Measurements from ENCODE around the gene SENP8.

The SENP8 gene

DNA sequence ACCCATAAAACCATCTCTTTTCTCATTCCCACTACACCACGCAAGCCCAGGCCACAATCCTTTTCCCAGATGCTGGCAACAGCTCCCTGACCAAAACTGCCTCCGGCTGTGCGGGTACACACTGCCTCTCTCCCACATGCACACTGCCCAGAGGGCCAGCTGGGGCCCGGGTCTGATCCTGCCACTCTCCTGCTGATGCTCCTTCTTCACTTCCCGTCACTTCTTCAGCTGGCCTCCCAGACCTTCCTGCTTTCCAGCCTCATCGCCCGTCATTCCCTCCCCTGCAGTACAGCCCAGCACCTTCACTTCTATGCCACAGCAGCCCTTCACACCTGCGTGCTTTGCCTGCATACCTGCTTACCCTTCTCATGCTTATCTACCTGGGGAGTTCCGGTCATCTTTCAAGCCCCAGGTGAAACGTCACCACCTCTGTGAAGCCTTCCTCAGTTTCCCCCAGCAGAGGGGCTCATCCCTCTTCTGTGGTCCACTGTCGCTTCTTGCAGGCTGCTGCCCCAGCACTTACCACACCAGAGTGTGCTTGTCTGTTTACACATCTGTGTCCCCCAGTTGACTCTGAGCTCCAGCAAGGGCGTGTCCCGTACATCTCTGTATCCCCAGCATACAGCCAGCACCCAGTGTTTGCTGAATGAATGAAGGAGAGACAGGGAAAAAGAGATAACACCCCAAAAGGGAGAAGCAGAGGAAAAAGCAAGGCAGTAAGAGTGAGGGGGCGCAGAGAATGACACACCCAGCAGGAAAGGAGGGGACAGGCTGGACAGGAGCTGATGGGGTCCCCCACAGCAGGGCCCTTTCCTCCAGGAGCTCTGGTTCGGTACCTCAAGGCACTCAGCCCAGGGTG is 57.2 kb downstream of the SENP8 start:
- no peak for DNase-seq (ENCODE audit: low read depth)

DNA sequence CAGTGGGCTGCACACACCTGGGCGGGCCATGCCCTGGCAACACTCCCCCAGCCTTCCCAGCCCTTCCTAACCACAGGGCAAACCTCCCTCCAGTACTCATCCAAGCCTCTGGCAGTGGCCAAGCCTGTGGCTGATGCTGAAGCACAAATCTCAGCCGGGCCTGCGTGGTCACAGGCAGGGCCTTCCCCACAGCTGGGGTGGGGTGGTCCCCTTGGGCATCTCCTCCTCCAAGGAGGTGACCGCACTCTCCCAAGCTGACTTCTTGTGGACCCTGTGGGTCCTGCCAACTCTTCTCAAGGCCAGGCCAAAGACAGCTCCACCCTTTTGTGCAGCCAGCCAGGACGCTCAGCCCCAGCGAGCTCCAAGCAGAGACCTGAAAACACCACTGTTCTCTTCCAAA is 58.0 kb downstream of the SENP8 start:
- DNase-seq (ENCODE audit: low read depth) = no peak

DNA sequence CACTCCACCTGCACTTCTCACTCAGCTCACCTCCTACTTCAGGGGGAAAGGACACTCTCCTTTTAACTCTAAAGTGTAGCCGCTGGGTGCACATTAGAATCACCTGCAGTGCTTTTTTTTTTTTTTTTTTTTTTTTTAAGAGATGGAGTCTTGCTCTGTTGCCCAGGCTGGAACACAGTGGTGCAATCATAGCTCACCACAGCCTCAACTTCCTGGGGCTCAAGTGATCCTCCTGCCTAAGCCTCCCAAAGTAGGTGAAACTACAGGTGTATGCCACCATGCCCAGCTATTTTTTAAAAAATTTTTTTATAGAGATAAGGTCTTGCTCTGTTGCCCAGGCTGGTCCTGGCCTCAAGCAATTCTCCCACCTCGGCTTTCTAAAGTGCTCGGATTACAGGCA is 58.5 kb downstream of the SENP8 start:
- DNase-seq (ENCODE audit: low read depth) = no peak

DNA sequence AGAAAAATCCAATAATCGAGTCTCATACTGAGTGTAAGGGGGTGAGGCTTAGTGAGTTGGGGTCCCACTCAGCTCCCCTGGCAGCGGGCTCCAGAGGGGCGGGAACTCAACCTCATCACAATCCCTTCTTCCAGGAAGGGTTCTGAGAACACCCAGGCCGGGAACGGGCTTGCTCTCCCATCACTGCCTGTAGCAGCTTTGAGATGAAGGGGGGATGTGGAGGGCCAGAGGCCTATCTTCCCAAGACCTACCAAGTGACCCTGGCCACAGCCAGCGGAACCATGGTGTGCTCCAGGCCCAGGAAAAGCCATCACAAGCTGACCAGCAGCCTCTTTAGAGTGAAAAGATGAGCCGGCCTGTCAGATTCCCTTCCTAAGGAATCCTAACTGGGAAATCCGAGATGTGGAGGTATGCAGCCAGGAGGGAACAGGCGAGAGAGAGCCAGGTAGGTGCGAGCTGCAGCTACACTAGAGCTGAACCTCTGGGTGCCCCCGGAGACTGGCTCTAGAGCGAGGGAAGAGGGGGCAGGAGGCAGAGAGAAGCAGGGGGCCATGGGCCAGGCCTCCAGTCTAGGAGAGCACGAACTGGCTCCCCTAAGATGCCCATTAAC is 60.9 kb downstream of the SENP8 start:
- DNase-seq (ENCODE audit: low read depth) = no peak

DNA sequence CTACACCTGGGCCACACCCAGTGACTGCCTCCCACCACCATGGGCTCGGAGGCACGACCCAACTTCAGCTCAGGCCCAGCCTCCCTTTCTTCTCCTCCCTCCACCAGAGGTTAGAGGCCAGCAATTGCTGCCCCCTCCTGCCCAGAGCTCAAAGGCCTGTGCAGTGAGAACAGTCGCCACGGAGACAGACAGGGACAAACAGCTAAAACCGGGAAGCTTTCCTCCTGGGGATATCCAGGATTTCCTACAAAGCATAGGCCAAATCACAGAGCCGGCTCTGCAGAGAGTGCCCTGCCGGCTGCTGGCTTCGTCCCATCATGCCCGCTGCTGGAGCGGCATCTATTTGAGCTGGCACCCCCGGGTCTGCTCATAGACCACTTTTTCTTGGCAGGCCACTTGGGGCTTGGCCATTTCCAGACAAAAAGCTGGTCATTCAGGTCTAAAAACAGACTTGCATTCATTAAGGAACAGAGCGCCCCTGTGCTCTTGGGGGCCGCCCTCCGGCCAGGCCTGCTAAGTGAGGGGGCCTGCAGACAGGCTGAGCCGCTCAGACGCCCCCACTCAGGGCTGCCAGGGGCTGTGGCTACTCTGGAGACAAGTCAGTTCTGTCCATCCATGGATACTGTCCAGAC is 61.9 kb downstream of the SENP8 start:
- DNase-seq (ENCODE audit: low read depth) = no peak

DNA sequence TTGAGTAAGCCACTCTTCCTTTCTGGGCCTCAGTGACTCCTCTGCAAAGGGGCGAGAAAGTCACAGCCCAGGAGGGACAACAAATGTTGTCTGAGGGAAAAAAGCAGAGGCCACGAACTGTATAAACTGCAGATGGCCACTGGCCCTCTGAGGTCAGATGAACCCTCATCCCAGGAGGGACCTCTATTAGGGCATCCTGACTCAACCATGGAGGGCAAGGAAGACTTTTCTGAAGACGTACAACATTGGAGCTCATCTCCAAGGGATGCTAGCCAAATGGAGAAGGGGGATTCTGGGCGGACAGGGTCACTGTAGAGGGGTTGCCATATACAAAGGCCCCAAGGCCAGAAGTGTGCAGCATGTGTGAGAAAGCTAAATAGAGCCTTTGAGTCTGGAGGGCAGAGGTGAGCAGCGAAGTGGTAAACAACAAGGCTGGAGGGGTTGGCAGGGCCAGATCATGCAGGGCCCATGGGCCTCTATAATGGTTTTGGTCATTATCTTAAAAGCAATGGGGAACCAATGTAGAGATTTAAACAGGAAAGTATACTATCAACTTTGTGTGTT is 62.6 kb downstream of the SENP8 start:
- no peak for DNase-seq (ENCODE audit: low read depth)

DNA sequence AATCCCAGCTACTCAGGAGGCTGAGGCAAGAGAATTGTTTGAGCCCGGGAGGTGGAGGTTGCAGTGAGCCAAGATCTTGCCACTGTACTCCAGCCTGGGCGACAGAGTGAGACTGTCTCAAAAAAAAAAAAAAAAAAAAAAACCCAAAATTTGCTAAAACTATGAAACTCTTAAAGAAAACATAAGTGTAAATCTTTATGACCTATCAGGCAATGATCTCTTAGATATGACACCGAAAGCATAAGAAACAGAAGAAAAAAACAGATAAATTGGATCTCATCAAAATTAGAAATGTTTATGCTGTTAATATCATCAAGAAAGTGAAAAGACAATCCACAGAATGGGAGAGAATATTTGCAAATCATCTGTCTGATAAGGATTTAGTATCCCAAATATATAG is 64.0 kb downstream of the SENP8 start:
- no peak for DNase-seq (ENCODE audit: low read depth)

DNA sequence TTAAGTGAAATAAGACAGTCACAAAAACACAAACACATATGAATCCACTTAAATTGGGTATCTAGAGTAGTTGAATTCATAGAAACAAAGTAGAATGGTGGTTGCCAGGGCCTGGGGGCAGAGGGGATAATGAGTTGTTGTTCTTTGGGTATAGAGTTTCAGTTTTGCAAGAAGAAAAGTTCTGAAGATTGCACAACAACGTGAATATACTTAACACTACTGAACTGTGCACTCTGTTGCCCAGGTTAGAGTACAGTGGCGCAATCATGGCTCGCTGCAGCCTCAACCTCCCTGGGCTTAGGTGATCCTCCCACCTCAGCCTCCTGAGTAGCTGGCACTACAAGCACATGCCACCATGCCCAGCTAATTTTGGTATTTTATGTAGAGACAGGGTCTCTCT is 64.5 kb downstream of the SENP8 start:
- no peak for DNase-seq (ENCODE audit: low read depth)

DNA sequence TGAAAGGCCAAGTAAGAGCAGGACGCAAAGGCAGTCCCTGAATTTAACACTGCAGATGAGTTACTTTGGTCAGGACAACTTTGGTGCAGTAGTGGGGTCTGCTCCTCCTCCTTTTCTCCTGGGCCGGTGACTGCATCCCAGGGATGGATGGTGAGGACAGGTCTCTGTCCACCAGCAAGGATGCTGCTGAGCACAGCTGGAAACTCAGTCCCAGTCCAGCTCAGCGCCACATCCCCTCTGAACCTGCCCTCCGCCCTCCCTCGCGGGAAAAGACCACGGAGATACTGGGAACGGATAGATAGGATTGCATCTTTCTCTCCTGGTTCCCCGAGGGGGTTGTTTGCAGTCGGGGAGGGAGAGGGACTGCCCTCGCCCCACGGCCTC is 65.6 kb downstream of the SENP8 start:
- DNase-seq (ENCODE audit: low read depth) = no peak

DNA sequence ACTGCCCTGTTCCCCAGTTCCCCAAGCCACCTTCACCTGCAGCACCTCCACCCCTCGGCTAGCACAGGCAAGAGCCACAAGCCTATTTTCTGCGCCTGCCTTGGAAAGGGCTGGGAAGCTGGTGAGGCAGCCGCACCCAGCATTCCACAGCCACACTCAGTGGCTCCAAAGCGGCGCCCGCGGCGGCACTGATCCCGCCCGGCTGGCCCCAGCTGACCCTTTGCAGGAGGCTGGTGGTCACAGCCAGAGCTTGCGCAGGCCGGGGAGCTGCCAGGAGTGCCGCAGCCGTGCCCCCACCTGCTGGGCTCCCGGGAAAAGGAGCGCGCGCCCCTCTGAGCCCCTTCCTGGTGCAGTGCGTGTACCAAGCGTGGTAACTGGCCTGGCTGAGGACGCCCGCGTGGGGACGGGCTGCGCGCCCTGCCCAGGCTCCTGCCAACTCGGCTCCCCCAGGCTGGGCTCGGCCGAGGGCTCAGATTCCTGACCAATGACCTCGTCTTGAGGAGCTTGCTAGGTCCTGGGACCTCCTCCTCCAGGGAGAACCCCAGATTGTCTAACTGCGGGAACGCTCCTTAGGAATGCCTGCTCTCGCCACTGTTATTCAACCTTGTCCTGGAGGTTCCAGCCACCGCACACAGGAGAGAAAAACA is 66.1 kb downstream of the SENP8 start:
- DNase-seq (ENCODE audit: low read depth) = no peak

DNA sequence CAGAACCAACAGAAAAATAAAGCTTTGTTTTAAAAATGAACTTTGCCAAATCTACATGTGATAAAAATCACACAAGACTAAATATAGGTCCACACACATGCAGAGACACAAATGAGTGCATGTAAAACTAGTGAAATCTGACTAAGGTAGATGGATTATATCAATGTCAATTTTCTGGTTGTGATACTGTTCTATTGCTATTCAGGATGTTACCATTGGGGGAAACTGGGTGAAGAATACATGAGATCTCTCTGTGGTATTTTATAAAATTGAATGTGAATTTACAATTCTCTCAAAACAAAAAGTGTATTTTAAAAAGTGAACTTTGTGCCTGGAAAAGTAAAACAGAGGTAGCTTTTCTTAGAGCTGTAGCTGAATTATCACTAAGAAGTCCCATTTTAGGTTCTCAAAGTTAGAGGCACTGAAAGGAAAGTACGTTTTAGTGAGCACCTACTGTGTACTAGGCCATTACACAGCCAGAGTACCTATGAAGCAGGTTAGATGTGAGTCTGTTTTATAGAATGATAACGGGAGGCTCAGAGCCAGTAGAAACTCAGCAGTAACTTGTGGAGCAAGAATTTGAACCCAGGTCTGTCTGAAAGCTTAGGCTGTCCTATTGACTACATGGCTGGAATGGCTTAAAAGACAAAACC is 71.2 kb downstream of the SENP8 start:
- DNase-seq (ENCODE audit: low read depth) = no peak

DNA sequence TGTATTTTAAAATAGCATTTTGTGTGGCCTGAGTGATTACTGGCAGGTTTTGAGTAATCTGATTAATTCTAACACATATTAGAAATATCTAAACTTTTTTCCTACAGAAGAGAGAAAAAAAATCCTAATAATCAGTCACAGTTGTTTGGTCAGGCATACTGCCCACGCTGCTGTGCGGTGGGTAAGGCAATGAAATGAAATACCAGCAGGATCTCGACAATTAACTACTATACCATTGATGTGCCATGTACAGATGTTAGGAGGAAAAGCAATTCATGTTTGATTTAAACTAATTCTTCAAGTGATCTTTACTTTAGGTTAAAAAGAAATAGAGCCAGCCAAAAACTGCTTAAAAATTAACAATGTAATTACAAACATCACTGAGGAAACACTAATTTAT is 74.2 kb downstream of the SENP8 start:
- no peak for DNase-seq (ENCODE audit: low read depth)
